GM21529 (cell line): ENCODE results near the gene PHKG2.

Experiments
- ATAC-seq: cut with Tn5 transposase; IDR thresholded peaks from one replicate; pipeline ENCODE4 v1.9.1; 2021; ENCODE audit not compliant: unreplicated experiment

The PHKG2 gene

GRCh38 chr16:30793508-30794069 lies 45.4 kb downstream of the PHKG2 start:
- ATAC-seq = no peak

- no peak for ATAC-seq
Observed at GRCh38 chr16:30794634-30795033, 46.4 kb downstream of the PHKG2 start.

- ATAC-seq = no peak
Observed at GRCh38 chr16:30797670-30798309, 49.6 kb downstream of the PHKG2 start.
